IMR-90 (cell line): ENCODE data around the gene LCE2A.

Experiments used
- CTCF ChIP-seq: conservative IDR thresholded peaks from 2 replicates; pipeline ENCODE4 v1.5.1; 2012; ENCODE audit warnings: mild to moderate bottlenecking, low read depth, low read length, improper control_type of control experiment
- MAFK ChIP-seq: IDR thresholded peaks from 2 replicates; pipeline ENCODE4 v1.6.1; 2012; ENCODE audit warnings: low read depth, low read length, improper control_type of control experiment
- POLR2A ChIP-seq: IDR thresholded peaks from 2 replicates; pipeline ENCODE4 v1.6.1; 2012; ENCODE audit warnings: mild to moderate bottlenecking, low read depth, low read length
- SMC3 ChIP-seq: fragments of 150-350 bp; IDR thresholded peaks from 2 replicates; pipeline ENCODE4 v1.6.1; 2016; ENCODE audit warnings: low read depth, mild to moderate bottlenecking, antibody characterized with exemption, low read length, moderate library complexity

- no peak for TF ChIP-seq CTCF
- no peak for TF ChIP-seq POLR2A
- TF ChIP-seq SMC3 = no peak
- no peak for TF ChIP-seq MAFK
Measured at GRCh38 chr1:152681616-152682015, 16.5 kb upstream of the LCE2A start.
